GM23338 (cell line): Measurements from ENCODE around the gene SCAPER.

ENCODE experiments used
- EZH2 ChIP-seq: fragments of 200-600 bp; sonication (generic); IDR thresholded peaks from one replicate; pipeline ENCODE4 v1.8.0; 2017; ENCODE audit warnings: antibody characterized with exemption, mild to moderate bottlenecking, low read depth; ENCODE audit not compliant: unreplicated experiment
- EZH2phosphoT487 ChIP-seq: fragments of 200-600 bp; sonication (generic); IDR thresholded peaks from one replicate; pipeline ENCODE4 v1.8.1; 2018; ENCODE audit warnings: antibody characterized with exemption; ENCODE audit not compliant: unreplicated experiment
- POLR2AphosphoS5 ChIP-seq: IDR thresholded peaks from 2 replicates; pipeline ENCODE4 v1.6.1; 2016; ENCODE audit warnings: antibody characterized with exemption, low read depth
- TF ChIP-seq, protein P1 (sequence below), 2 experiments: fragments of 200-600 bp in 1 of 2; sonication (generic) in 1 of 2; conservative IDR thresholded peaks; 2 replicates each; pipeline versions ENCODE4 v1.5.1 to v1.6.1; 2016 to 2017; ENCODE audit warnings: antibody characterized with exemption in 2 of 2, low read depth in 2 of 2, mild to moderate bottlenecking in 2 of 2, moderate library complexity in 1 of 2
- TF ChIP-seq, protein P2 (sequence below): IDR thresholded peaks from one replicate; pipeline ENCODE4 v1.6.1; 2018; ENCODE audit warnings: antibody characterized with exemption; ENCODE audit not compliant: unreplicated experiment

DNA sequence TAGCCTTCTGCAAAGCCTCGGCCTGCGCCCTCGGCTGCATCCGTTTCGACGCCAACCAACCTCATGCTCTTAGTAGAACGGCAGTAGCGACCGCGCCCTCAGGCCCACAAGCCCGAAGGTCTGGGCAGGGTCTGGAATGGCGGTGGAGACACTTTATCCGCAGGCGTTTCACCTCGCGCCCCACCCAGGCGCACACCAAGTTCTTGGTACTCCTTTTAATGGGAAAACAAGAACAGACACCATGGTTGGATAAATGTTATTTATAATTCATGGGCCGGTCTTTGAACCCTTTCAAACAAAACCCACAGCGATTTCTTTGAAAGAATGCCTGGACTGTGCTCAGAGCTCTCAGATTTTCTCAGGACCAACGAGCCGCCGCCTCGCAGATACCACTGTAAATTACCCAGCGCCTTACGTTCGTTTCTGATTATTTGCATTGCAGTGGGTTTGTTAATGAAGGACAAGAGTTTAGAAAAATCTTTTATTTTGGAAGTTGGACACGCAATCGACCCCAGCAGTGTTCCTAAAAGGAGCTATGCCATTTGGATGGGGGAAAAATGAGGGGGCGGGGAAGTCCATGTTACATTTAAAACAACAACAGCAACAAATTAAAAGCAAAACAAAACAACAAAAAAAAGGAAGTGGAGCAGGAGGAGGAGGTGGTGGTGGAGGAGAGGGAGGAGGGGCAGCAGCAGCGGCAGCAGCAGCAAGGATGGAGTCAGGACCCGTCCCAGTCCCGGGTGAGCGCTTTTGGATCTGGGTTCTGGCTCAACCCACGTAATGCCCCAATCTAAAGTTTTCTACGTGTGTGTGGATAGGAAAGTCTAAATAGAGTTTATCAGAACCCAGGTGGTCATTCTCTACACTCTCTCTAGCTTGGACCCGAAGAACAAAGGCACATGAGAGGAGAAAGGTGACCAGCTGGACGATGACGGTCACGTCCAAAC is 569.6 kb downstream of the SCAPER start:
- TF ChIP-seq, protein P1, sequence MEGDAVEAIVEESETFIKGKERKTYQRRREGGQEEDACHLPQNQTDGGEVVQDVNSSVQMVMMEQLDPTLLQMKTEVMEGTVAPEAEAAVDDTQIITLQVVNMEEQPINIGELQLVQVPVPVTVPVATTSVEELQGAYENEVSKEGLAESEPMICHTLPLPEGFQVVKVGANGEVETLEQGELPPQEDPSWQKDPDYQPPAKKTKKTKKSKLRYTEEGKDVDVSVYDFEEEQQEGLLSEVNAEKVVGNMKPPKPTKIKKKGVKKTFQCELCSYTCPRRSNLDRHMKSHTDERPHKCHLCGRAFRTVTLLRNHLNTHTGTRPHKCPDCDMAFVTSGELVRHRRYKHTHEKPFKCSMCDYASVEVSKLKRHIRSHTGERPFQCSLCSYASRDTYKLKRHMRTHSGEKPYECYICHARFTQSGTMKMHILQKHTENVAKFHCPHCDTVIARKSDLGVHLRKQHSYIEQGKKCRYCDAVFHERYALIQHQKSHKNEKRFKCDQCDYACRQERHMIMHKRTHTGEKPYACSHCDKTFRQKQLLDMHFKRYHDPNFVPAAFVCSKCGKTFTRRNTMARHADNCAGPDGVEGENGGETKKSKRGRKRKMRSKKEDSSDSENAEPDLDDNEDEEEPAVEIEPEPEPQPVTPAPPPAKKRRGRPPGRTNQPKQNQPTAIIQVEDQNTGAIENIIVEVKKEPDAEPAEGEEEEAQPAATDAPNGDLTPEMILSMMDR (conservative IDR thresholded peaks at IDR 0.05; ENCODE audit: low read depth in 2 of 2), result no peak
- TF ChIP-seq EZH2, result no peak
- TF ChIP-seq EZH2phosphoT487, result no peak
- peak; percentile 19; the same call in 1 of the 2 replicates for TF ChIP-seq POLR2AphosphoS5
- TF ChIP-seq, protein P2, sequence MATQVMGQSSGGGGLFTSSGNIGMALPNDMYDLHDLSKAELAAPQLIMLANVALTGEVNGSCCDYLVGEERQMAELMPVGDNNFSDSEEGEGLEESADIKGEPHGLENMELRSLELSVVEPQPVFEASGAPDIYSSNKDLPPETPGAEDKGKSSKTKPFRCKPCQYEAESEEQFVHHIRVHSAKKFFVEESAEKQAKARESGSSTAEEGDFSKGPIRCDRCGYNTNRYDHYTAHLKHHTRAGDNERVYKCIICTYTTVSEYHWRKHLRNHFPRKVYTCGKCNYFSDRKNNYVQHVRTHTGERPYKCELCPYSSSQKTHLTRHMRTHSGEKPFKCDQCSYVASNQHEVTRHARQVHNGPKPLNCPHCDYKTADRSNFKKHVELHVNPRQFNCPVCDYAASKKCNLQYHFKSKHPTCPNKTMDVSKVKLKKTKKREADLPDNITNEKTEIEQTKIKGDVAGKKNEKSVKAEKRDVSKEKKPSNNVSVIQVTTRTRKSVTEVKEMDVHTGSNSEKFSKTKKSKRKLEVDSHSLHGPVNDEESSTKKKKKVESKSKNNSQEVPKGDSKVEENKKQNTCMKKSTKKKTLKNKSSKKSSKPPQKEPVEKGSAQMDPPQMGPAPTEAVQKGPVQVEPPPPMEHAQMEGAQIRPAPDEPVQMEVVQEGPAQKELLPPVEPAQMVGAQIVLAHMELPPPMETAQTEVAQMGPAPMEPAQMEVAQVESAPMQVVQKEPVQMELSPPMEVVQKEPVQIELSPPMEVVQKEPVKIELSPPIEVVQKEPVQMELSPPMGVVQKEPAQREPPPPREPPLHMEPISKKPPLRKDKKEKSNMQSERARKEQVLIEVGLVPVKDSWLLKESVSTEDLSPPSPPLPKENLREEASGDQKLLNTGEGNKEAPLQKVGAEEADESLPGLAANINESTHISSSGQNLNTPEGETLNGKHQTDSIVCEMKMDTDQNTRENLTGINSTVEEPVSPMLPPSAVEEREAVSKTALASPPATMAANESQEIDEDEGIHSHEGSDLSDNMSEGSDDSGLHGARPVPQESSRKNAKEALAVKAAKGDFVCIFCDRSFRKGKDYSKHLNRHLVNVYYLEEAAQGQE, result no peak
